NCI-H1417 treated with DMSO at 0.1 percent for 48 hours (cell line): Measurements from ENCODE around the gene ARHGEF19.
A peak's percentile ranks its signal among the peaks of the same experiment; 100 is the strongest.
"Not testable (repeated sequence)": the region's sequence is repeated elsewhere in the genome, so short reads cannot be mapped to it uniquely, and the experiment has no call there.

Experiments
- DNase-seq: peaks from one replicate; lab custom pipeline; 2025; lab: John Stamatoyannopoulos, UW

ARHGEF19 gene

GRCh38 chr1:16204634-16205333 is 7.7 kb downstream of the ARHGEF19 start:
- DNase-seq: no peak

GRCh38 chr1:16204216-16204615 is 8.2 kb downstream of the ARHGEF19 start:
- no peak for DNase-seq

GRCh38 chr1:16203550-16203949 is 8.9 kb downstream of the ARHGEF19 start:
- DNase-seq: no peak

DNA sequence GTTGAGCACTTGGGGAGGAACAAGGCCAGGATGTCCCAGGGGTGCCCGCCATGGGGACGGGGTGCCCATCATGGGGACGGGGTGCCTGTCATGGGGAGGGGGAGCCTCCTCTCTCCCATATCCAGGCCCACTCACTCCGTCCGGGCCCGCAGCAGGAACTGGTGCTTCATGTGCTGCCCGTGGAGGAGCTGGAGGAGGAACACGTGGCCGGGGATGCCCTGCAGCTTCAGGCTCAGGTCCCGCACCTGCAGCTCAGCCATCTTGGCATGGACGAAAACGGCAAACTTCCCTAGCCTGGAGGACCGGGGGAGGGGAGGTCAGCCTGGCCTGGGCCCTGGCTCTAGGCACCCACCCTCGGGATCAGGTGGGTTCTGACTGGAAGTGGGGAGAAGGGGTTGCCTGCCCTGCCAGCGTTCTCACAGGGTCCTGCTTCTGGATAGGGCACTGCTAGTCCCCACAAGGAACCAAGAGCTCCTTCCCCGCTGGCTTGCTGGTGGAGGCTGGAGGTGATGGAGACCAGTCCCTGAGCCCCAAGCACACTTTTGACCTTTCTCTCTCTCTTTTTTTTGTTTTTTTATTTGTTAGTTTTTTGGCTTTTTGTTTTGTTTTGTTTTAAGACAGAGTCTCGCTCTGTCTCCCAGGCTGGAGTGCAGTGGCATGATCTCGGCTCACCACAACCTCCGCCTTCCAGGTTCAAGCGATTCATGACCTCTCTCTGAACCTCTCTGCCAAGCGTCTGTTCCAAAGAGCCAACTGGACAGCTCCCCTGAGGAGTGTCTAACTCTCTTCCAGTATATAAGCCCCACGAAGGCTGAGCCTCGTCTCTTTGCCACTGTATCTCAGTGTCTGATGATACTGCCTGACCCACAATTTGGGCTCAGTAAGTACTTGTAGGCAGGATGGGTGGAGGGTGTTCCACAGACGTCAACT is 9.9 kb downstream of the ARHGEF19 start:
- DNase-seq: no peak

GRCh38 chr1:16199700-16200099 is 12.8 kb downstream of the ARHGEF19 start:
- DNase-seq: no peak

DNA sequence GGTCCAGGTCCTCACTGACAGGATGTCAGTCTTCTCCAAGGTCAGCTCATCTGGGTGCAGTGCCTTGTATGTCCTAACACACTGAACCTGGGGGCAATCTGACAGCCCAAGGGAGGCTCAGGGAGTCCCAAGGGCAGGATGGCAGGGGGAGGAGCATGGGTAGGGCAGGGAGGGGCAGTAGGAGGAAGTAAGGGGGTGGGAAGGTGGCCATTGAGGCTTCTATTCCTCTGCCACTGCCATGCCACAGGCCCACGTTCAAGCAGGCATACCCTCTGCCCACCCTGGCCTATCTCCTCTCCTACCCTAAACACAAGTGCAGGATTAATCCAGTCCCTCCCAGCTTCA is 13.3 kb downstream of the ARHGEF19 start:
- no peak for DNase-seq

DNA sequence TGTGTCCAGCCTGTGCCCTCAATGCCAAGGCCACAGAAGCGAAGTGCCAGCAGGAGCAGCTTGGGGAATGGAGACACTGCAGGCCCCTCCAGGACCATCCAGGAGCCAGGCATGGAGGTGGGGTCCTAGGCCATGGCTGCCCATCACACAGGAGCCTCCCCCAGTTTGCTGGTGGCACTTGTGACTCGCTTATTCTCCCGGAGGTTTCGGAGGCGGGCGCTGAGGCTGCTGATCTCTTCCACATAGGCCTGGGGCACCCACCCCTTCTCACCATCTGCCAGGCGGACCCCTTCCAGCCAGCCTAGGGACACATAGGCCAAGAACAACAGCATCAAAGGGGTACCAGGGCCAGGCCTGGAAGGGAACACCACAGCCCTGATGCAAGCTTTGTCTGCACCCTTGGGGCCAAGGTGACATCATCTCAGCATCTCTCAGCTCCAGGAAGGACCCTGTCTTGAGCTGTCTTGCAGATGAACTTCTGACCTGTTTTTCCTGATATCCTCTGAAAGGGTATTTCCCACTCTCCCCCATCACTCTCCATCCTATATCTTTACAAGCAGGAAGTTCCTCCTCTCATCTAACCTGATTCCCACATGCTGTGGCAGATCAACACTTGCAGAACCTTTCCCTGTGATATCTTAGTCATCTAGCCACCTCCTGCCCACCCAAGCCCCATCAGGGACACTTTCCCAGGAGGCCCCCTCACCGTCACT is 13.9 kb downstream of the ARHGEF19 start:
- DNase-seq: no peak

- no peak for DNase-seq
Measured at GRCh38 chr1:16196874-16197273, 15.6 kb downstream of the ARHGEF19 start.

- not testable (repeated sequence) for DNase-seq
Measured at GRCh38 chr1:16196139-16196538, 16.3 kb downstream of the ARHGEF19 start.

GRCh38 chr1:16195518-16195905 is 16.9 kb downstream of the ARHGEF19 start:
- DNase-seq: no peak

GRCh38 chr1:16191916-16192546 is 20.4 kb downstream of the ARHGEF19 start:
- no peak for DNase-seq

DNA sequence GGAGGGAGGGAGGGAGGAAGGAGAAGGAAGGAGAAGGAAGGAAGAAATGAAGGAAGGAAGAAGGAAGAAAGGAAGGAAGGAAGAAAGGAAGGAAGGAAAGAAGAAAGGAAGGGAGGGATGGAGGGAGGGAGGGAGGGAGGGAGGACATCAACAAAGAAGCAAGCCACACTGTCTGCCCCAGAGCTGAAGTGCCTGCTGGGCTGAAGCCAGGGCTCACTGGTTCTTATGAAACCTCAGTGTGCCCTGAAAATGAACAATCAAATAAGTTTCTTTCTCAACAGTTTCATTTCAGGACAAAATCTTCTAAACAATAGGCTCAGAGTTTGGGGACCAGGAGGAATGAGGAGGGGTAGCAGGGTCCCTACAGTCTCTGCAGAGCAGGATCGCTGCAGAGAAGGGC is 21.1 kb downstream of the ARHGEF19 start:
- DNase-seq: no peak

DNA sequence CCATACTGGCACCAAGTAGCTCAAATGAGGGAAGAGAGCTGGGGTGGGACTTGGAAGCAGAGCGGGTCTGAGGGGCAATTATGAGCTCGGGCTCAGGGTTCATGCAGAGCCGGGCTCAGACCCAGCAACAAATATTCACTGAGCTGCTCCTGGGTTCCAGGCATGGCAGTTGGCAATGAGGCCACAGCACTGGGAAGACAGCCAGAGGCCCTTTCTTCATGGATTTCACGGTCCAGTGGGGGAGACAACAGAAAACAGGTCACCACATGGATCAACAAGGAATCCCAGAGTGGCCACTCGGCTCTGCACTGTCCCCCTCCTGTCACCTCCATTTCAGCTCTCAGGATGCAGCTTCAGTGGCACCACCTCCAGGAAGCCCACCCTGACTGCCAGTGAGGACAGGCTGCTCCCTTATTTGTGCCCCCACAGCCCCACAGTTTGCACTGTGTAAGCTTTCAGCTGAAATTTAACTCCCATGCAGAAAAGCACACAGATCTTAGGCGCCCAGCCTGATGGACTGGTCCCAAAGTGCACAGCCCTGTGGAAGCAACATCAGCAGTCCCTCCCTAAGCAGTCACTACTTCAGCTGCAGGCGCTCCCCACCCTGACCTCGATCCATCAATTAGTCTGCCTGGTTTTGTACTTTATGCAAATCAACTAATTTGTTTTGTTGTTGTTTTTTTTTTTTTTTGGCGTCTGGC is 22.4 kb downstream of the ARHGEF19 start:
- DNase-seq: no peak

GRCh38 chr1:16189003-16189402 is 23.4 kb downstream of the ARHGEF19 start:
- DNase-seq: no peak

DNA sequence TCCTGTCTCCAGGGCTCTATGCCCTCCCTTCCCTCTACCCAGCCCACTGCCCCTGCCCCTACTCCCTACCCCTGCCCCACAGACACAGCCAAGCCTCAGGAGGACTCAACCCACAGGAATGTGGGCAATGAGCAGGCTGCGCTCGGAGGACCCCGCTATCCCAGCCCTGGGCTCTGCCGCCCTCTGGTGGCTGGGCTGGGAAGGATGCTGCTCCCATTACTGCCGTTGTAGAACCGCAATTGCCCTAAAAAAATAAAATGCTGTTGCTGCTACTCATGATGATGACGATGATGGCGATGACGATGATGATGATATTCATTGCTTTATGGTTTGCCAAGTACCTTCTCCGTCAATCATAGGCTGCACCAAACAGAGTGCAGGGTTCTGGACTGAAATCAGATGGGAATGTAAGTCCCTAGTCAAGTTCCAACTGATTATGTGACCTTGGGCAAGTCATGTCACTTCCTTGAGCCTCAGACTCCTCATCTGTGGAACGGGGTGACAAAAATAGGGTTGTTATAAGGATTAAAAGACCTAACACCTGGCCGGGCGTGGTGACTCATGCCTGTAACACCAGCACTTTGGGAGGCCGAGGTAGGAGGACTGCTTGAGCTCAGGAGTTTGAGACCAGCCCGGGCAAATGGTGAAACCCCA is 24.6 kb downstream of the ARHGEF19 start:
- DNase-seq: peak; percentile 19

DNA sequence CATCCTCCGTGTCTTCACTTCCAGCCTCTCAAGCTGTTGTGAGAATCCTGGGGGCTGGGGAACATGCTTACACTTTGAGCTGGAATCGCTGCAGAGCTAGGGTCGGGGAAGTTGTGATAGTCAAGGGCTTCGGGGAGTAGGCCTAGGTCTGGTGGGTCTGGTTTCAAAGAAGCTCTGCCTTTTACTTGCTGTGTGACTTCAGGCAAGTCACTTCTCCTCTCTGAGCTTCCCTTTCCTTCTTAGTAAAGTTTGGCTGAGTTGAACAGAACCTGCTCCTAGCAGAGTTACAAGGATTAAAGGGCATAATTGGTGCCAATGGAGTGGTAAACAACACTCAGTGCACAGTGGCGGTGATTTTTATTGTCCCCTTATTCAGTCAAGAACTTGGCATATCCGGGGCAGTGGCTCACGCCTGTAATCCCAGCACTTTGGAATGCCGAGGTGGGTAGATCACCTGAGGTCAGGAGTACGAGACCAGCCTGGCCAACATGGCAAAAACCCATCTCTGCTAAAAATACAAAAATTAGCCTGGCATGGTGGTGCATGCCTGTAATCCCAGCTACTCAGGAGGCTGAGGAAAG is 25.7 kb downstream of the ARHGEF19 start:
- DNase-seq: no peak

GRCh38 chr1:16184557-16185303 is 27.7 kb downstream of the ARHGEF19 start:
- DNase-seq: no peak

DNA sequence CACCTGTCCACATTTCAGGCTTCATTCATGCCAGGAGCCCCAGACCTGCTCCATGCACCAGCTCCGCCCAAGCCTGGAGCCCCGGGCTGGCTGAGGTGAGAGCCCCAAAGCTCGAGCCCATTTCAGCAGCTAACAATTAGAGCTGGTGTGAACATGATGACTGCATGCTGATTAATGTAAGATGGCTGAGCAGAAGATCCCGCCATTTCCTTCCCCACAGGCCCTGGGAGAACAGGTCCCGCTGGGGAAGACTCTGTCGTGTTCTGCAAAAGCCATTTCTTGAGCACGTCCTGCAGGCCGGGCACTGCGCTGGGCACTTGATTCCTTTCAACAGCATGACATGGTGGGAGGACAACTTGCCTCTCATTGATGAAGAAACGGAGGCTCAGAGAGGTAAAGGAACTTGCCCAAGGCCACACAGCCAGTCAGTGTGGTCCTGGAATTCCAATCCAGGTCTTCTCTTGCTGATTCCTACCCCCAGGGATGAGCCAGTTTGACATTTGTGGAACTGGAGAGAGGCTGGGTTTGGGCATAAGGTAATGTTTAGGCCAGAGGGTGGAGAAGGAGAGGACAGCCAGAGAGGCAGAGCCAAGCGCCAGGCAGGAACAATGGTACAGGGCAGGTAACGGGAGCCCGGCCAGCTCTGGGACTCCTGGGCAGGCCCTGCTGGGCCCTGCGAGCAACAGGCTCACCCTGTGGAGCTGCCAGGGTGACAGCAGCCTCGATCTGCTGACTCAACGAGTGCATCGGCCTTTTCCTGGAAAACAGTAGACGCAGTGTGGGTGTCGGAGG is 28.5 kb downstream of the ARHGEF19 start:
- DNase-seq: no peak

- DNase-seq: no peak
Measured at GRCh38 chr1:16183179-16183578, 29.3 kb downstream of the ARHGEF19 start.
